Smooth muscle cell (in vitro differentiated cells): ENCODE measurements around the gene LRBA. TPM values are rescaled to one million over a fixed set of nuclear protein-coding genes. Genes with fewer than 3 reads are reported as not detected.
"Not testable (repeated sequence)": the region's sequence is repeated elsewhere in the genome, so short reads cannot be mapped to it uniquely, and the experiment has no call there.

Source experiments
- DNase-seq: peaks from one replicate; lab custom pipeline; 2025; ENCODE audit not compliant: unreplicated experiment; lab: John Stamatoyannopoulos, UW
- H2AFZ ChIP-seq: fragments of 200-600 bp; sonication (generic); 2 replicates; pipeline ENCODE4 v1.6.0; 2016; ENCODE audit warnings: antibody characterized with exemption, low read depth, mild to moderate bottlenecking
- H3F3A ChIP-seq: fragments of 200-600 bp; sonication (generic); 2 replicates; pipeline ENCODE4 v1.6.0; 2017; ENCODE audit warnings: antibody characterized with exemption, low read depth
- H3K27ac ChIP-seq: fragments of 200-600 bp; sonication (generic); 2 replicates; pipeline ENCODE4 v1.5.1; 2016; ENCODE audit warnings: low read depth, mild to moderate bottlenecking
- H3K27me3 ChIP-seq: fragments of 200-600 bp; sonication (generic); 2 replicates; pipeline ENCODE4 v1.6.1; 2016; ENCODE audit warnings: low read depth, mild to moderate bottlenecking
- H3K36me3 ChIP-seq: fragments of 200-600 bp; sonication (generic); 2 replicates; pipeline ENCODE4 v1.5.1; 2016; ENCODE audit warnings: low read depth
- H3K4me1 ChIP-seq: fragments of 200-600 bp; sonication (generic); 2 replicates; pipeline ENCODE4 v1.5.1; 2016; ENCODE audit warnings: low read depth
- H3K4me2 ChIP-seq: fragments of 200-600 bp; sonication (generic); 2 replicates; pipeline ENCODE4 v1.6.0; 2016; ENCODE audit warnings: mild to moderate bottlenecking
- H3K4me3 ChIP-seq: fragments of 200-600 bp; sonication (generic); 2 replicates; pipeline ENCODE4 v1.5.1; 2016; ENCODE audit warnings: mild to moderate bottlenecking
- H3K79me2 ChIP-seq: fragments of 200-600 bp; sonication (generic); 2 replicates; pipeline ENCODE4 v1.6.0; 2016; ENCODE audit warnings: low read depth, mild to moderate bottlenecking
- H3K9ac ChIP-seq: fragments of 200-600 bp; sonication (generic); 2 replicates; pipeline ENCODE4 v1.6.0; 2016; ENCODE audit warnings: low read depth
- H3K9me3 ChIP-seq: fragments of 200-600 bp; sonication (generic); replicated peaks from 2 replicates; pipeline ENCODE4 v1.5.1; 2016; ENCODE audit warnings: low read depth
- H4K20me1 ChIP-seq: fragments of 200-600 bp; sonication (generic); 2 replicates; pipeline ENCODE4 v1.6.0; 2016; ENCODE audit warnings: low read depth
- CTCF ChIP-seq: fragments of 200-600 bp; sonication (generic); IDR thresholded peaks from 2 replicates; pipeline ENCODE4 v1.5.1; 2017; ENCODE audit warnings: borderline replicate concordance, mild to moderate bottlenecking, antibody characterized with exemption; ENCODE audit not compliant: insufficient read depth, poor library complexity, severe bottlenecking
- WGBS: methylation state at CpG from one replicate; pipeline ENCODE4 v1.1.7; 2016; ENCODE audit warnings: low lambda C conversion rate; 5-methylcytosine and 5-hydroxymethylcytosine counted together
- polyA plus RNA-seq: library from polyadenylated mRNA; unstranded; fragments of >200 nt; fragmentation: Nextera tagmentation; extraction: Ambion mirVana; gene quantifications from 2 replicates; pipeline ENCODE4 v1.2.1, GENCODE V29; 2016
- total RNA-seq: library from RNA; depleted of rRNA; stranded (reverse); fragments of >200 nt; gene quantifications from 2 replicates; pipeline ENCODE4 v1.2.3, GENCODE V29; 2014

LRBA gene
- total and polyA plus RNA-seq, 2 experiments from 2014 or later: 1.6 to 26.2 TPM

- no peak for TF ChIP-seq CTCF
- no peaks in the 10 kb centered on the region for H3K4me1 ChIP-seq
- no peaks in the 10 kb centered on the region for H3F3A ChIP-seq
- no peak overlapping the region for H3K9ac ChIP-seq
- no peaks in the 10 kb centered on the region for H3K27me3 ChIP-seq
- no peak for DNase-seq
- H3K36me3 ChIP-seq: no peaks in the 10 kb centered on the region
- peaks cover 6% of the 10 kb centered on the region for H3K79me2 ChIP-seq
- no peak overlapping the region for H3K4me3 ChIP-seq
- H4K20me1 ChIP-seq: no peaks in the 10 kb centered on the region
- no peaks in the 10 kb centered on the region for H3K9me3 ChIP-seq
- no peak overlapping the region for H3K27ac ChIP-seq
- no peak overlapping the region for H3K4me2 ChIP-seq
- H2AFZ ChIP-seq: no peak overlapping the region
- 92% methylated on average over 7 of the region's 7 CpGs for WGBS
Measured at GRCh38 chr4:151000747-151001429, 14.2 kb downstream of the LRBA start.

- H3K9me3 ChIP-seq: no peaks in the 10 kb centered on the region
- no peak for DNase-seq
- no peaks in the 10 kb centered on the region for H3K36me3 ChIP-seq
- TF ChIP-seq CTCF: no peak
- H3K9ac ChIP-seq: no peak overlapping the region
- no peaks in the 10 kb centered on the region for H3F3A ChIP-seq
- no peaks in the 10 kb centered on the region for H3K27me3 ChIP-seq
- H2AFZ ChIP-seq: no peak overlapping the region
- H3K27ac ChIP-seq: no peak overlapping the region
- H4K20me1 ChIP-seq: no peaks in the 10 kb centered on the region
- H3K79me2 ChIP-seq: peaks cover 6% of the 10 kb centered on the region
- H3K4me1 ChIP-seq: no peaks in the 10 kb centered on the region
- H3K4me2 ChIP-seq: no peak overlapping the region
- no peak overlapping the region for H3K4me3 ChIP-seq
- 95% methylated on average over 1 of the region's 1 CpG for WGBS
Measured at GRCh38 chr4:150999086-150999485, 16.0 kb downstream of the LRBA start.

GRCh38 chr4:150997141-150997540 is 17.9 kb downstream of the LRBA start:
- H3K4me2 ChIP-seq: no peak overlapping the region
- no peak overlapping the region for H3K9ac ChIP-seq
- no peak for DNase-seq
- H4K20me1 ChIP-seq: no peaks in the 10 kb centered on the region
- H2AFZ ChIP-seq: no peak overlapping the region
- no peaks in the 10 kb centered on the region for H3K27me3 ChIP-seq
- TF ChIP-seq CTCF: no peak
- H3K4me1 ChIP-seq: no peaks in the 10 kb centered on the region
- no peaks in the 10 kb centered on the region for H3K79me2 ChIP-seq
- H3K36me3 ChIP-seq: no peaks in the 10 kb centered on the region
- H3F3A ChIP-seq: no peaks in the 10 kb centered on the region
- no peaks in the 10 kb centered on the region for H3K9me3 ChIP-seq
- H3K4me3 ChIP-seq: no peak overlapping the region
- no peak overlapping the region for H3K27ac ChIP-seq

- no peak overlapping the region for H3K4me3 ChIP-seq
- H3K79me2 ChIP-seq: no peaks in the 10 kb centered on the region
- no peaks in the 10 kb centered on the region for H3K36me3 ChIP-seq
- no peak overlapping the region for H3K9ac ChIP-seq
- no peaks in the 10 kb centered on the region for H3K9me3 ChIP-seq
- no peak overlapping the region for H3K27ac ChIP-seq
- no peaks in the 10 kb centered on the region for H4K20me1 ChIP-seq
- no peak overlapping the region for H2AFZ ChIP-seq
- WGBS: 94% methylated on average over 2 of the region's 2 CpGs
- no peaks in the 10 kb centered on the region for H3K27me3 ChIP-seq
- H3K4me2 ChIP-seq: no peak overlapping the region
- no peaks in the 10 kb centered on the region for H3F3A ChIP-seq
- H3K4me1 ChIP-seq: no peaks in the 10 kb centered on the region
- DNase-seq: no peak
- no peak for TF ChIP-seq CTCF
Measured at GRCh38 chr4:150994721-150995120, 20.4 kb downstream of the LRBA start.

GRCh38 chr4:150993577-150993976 is 21.5 kb downstream of the LRBA start:
- not testable (repeated sequence) for DNase-seq, H3K4me1 ChIP-seq, H4K20me1 ChIP-seq, H3K4me3 ChIP-seq, H3K4me2 ChIP-seq, H3K9ac ChIP-seq, H3K36me3 ChIP-seq, H2AFZ ChIP-seq, H3K79me2 ChIP-seq, H3K27me3 ChIP-seq, H3K27ac ChIP-seq, H3F3A ChIP-seq, H3K9me3 ChIP-seq
- 98% methylated on average over 3 of the region's 3 CpGs for WGBS
